Hematopoietic multipotent progenitor cell (in vitro differentiated cells): ENCODE measurements around the gene FLNB. TPM values are rescaled to one million over a fixed set of nuclear protein-coding genes. Genes with fewer than 3 reads are reported as not detected.

Experiments used
- DNase-seq, 3 donors: peaks; one replicate each; pipeline ENCODE4 v3.0.0-alpha.2; 2011 to 2015; ENCODE audit warnings: low read depth in 2 of 3, low spot score in 2 of 3
- total RNA-seq: library from RNA; depleted of rRNA; stranded (reverse); fragments of >200 nt; gene quantifications from one replicate; pipeline ENCODE4 v1.2.3, GENCODE V29; 2012

Gene FLNB, protein sequence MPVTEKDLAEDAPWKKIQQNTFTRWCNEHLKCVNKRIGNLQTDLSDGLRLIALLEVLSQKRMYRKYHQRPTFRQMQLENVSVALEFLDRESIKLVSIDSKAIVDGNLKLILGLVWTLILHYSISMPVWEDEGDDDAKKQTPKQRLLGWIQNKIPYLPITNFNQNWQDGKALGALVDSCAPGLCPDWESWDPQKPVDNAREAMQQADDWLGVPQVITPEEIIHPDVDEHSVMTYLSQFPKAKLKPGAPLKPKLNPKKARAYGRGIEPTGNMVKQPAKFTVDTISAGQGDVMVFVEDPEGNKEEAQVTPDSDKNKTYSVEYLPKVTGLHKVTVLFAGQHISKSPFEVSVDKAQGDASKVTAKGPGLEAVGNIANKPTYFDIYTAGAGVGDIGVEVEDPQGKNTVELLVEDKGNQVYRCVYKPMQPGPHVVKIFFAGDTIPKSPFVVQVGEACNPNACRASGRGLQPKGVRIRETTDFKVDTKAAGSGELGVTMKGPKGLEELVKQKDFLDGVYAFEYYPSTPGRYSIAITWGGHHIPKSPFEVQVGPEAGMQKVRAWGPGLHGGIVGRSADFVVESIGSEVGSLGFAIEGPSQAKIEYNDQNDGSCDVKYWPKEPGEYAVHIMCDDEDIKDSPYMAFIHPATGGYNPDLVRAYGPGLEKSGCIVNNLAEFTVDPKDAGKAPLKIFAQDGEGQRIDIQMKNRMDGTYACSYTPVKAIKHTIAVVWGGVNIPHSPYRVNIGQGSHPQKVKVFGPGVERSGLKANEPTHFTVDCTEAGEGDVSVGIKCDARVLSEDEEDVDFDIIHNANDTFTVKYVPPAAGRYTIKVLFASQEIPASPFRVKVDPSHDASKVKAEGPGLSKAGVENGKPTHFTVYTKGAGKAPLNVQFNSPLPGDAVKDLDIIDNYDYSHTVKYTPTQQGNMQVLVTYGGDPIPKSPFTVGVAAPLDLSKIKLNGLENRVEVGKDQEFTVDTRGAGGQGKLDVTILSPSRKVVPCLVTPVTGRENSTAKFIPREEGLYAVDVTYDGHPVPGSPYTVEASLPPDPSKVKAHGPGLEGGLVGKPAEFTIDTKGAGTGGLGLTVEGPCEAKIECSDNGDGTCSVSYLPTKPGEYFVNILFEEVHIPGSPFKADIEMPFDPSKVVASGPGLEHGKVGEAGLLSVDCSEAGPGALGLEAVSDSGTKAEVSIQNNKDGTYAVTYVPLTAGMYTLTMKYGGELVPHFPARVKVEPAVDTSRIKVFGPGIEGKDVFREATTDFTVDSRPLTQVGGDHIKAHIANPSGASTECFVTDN (N-terminal part only)
- total RNA-seq: 158 TPM

DNA sequence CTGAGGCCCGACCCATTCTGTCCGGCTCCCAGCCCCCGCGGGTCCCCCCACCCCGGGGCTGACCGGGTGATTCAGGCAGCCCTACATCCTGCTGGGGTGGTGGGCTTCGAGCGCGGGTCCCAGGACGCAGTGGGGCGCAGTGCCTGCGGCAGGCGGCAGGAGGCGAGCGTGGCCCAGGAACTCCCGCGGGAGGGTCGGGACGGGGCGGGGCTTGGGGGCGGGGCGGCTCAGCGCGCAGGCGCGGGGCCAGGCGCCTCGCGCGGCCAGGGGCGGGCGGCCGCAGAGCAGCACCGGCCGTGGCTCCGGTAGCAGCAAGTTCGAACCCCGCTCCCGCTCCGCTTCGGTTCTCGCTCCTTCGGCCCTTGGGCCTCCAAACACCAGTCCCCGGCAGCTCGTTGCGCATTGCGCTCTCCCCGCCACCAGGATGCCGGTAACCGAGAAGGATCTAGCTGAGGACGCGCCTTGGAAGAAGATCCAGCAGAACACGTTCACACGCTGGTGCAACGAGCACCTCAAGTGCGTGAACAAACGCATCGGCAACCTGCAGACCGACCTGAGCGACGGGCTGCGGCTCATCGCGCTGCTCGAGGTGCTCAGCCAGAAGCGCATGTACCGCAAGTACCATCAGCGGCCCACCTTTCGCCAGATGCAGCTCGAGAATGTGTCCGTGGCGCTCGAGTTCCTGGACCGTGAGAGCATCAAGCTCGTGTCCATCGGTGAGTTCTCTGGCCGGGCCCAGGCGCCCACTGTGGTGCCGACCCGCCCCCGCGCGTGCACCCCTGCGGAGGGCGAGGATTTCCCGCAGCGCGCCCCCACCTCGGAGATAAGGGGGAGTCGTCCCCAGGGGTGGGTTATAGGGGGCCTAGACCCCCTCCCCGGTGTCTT, at the start of gene FLNB:
TSS of gene FLNB (plus strand) at position 282 of the 885 bp plus-strand sequence. CDS start at position 425, 143 bp downstream.
- DNase-seq: peak; percentile 71 to 82 (median 73)

DNA sequence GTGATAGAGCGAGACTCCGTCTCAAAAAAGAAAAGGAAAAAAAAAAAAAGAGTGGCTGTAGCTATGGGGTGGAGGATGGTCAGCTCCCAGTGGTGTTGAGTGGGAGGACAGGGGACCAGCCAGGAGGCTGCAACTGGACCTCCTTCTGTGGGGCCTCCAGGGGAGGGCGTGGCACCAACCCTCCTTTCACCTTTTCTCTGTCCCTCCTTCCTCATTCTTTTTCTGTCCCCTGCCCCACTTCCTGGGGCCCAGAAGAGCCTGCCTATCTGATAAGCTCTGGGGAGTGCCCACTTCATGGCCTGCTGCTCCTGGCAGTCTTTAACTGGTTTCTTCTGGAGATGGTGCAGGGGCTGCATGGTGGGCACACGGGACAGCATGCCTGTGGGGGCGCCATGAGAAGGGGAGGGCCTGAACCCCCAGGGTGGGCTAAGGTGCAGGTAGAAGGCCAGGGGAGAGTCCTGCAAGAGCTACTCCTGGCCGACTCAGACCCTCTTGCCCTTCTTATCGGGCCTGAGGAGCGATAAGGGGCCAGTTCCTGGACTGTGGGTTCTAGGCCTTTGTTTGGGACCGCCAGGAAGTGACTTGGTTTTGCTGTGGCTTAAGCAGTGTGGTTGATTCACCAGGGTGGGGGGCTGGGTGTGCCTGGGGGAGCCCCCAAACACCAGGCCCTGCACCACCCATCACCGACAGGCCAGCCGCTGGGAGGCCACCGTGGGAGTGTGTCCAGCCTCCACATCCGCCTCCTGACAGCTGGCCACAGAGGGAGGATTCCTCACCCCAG, 49.4 kb upstream of the FLNB start:
- DNase-seq: peak in 2 of 3 donors; percentile 29 to 37

DNA sequence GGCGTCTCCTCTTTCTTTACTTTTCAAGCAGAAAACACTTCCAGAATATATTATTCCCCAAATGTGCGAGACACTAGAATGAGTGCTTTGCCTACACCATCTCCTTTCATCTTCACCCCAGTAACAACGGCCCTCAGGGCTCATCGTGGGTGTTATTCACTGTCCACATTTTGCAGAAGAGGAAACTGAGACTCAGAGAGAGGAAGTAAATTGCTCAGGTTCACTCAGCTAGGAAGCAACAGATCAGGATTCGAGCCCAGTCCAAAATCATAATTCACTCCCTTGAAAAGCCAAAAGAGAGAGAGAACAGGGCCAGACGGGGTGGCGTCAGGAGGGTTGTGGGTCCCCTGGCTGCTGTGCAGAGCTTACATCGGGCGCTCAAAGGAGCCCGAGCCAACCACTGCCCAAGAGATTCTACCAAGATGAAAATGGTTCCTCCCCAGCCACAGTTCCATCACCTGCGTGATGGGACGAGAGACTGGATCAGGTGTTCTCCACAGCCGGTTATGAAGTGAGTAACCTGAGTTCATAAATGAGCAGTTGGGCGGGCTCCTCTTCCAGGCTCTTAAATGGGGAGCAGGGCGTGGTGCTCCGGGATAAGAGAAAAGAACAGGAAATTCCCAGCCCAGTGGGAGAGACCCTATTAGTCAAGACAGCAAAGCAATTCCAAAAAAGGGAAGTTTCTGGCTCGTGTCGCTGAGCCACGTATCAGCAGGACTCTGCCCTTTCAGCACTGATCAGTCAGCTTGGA, 48.6 kb upstream of the FLNB start:
- peak in 1 of 3 donors; percentile 33 for DNase-seq

DNA sequence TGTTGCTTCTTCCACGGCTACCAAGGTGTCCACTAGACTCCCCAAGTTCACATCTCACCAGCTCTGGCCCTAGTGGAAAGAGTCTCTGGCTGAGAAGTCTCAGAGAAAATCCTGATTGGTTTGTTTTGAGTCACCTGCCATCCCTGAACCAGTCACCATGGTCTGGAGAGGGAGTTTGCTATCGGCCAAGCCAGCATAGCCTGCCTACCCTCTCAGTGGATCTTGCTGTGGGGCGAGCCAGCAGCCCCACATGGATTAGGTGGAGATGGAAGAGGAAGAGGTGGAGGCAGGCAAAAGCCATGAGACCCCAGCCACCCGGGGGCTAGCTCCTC, 48.1 kb upstream of the FLNB start:
- no peak for DNase-seq

DNA sequence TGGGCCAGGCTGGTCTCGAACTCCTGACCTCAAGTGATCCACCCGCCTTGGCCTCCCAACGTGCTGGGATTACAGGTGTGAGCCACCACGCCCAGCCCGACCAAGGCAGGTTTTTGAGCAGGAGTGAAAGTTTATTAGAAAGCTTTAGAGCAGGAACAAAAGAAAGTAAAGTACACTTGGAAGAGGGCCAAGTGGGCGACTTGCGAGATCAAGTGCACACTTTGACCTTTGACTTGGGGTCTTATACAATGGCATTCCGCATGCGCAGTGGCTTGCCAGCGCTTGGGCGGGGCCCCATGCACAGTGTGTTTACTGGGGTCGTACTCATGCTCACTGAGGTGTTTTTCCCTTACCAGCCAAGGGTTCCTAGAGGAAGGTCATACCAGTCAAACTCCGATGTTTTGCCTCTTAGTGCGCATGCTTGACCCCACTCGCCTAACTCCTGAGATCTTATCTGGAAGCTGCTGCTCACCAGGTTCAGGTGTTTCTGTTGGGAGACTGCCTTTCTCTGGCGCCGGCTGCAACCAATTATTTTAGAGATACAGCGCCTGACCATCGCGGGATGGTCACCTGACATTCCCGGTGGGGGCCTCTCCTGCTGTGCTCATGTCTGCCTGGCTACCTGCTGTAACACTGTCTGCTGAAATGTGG, 46.9 kb upstream of the FLNB start:
- DNase-seq: no peak

DNA sequence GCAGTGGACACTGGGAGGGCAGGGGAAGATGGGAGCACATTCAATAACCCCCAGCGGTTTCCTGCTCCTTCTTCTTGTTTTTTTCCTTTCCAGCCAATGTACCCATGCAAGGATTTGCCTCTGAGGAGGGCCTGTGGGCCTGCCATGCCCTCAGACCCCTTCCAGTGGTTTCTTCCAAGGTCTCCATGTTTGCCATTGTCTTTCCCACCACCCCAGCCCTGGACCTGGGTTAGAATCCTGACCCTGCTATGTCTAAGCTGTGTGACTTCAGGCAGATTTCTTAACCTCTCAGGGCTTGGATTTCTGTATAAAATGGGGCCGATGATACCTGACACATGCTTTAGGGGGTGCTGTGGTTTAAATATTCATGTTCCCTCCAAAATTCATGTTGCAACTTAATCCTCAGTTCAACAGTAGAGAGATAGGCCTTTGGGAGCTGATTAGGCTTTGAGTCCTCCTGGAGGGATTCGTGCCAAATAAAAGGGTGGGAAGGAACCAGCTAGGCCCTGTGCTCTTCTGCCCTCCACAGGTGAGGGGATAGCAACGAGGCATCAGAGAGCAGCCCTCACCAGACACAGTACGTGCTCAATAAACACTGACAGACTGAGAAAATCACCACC, 46.3 kb upstream of the FLNB start:
- peak in 1 of 3 donors; percentile 39 for DNase-seq

DNA sequence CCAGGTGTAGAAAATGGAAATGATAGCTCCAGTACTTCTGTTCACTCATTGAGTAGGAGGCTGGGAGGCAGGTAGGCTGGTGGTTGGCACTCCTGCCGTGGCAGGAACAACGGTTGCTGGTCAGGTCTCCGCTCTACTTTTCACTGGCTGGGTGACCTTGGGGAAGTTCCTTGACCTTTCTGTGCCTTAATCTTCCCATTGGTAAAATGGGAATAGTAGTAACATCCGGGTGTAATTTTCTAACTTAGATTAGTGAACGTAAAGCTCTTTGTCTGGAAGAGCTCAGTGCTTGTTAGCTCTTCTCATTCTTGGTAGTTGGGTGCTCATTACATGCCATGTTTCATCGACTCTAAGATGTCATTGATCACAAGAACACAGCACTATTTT, 45.8 kb upstream of the FLNB start:
- no peak for DNase-seq

DNA sequence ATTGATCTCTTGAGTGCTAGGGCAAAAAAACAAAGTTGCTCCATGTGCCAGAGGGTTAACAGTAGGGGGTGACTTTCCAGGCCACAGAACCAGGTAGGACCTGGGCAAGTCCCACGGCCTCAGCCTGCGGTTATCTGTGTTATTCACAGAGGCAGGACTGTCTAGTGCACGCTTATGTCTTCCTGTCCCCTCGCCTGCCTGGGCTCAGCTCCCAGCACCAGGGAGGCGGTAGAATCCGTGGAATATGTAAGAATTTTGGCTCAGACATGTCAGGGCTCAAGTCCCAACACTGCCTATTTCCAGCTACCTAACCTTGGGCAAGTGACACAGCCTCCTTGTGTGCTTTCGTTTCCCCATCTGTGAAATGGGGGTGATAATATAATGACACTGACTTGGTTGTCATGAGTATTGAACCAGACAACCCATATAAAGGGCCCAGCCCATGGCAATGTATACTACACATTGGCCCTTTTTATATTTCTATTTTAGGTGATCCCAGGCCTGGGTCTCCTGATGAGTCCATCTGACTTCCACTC, 44.3 kb upstream of the FLNB start:
- DNase-seq: no peak

DNA sequence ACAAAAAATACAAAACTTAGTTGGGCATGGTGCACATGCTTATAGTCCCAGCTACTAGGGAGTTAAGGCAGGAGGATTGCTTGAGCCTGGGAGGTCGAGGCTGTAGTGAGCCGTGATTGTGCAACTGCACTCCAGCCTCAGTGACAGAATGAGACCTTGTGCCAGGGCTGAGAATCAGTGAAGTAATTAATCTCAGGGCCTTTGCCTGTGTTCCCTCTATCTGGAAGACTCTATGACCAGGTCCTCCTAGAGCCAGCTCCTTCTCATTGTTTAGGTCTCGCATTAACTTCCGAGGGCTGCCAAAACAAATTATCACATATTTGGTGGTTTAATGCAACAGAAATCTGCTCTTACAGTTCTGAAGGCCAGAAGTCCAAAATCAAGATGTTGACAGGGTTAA, 41.4 kb upstream of the FLNB start:
- DNase-seq: no peak

DNA sequence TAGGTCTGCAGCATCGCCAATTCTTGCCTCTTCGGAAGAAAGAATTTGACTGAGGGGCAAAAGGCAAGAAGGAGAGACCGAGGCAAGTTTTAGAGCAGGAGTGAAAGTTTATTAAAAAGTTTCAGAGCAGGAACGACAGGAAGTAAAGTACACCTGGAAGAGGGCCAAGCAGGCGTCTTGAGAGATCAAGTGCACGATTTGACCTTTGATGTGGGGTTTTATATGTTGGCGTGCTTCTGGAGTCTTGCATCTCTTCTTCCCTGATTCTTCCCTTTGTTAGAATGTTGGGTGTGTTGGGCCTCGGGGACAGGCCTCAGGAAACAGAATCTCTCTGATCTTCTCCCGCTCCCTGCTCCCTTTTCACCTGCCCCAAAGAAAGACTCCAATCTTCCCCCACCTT, 40.6 kb upstream of the FLNB start:
- no peak for DNase-seq

DNA sequence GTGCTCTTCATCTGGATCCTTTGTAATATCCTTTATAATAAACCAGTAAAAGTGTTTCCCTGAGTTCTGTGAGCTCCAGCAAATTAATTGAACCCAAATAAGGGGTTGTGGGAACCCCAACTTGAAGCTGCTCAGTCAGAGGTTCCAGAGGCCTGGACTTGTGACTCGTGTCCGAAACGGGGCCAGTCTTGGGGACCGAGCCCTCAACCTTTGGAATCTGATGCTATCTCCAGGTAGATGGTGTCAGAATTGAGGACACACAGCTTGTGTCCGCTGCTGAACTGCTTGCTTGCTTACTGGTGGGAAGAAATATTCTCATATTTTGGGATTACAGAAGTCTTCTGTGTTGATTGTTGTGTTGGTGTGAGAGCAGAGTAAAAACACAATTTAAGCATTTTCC, 39.7 kb upstream of the FLNB start:
- no peak for DNase-seq

DNA sequence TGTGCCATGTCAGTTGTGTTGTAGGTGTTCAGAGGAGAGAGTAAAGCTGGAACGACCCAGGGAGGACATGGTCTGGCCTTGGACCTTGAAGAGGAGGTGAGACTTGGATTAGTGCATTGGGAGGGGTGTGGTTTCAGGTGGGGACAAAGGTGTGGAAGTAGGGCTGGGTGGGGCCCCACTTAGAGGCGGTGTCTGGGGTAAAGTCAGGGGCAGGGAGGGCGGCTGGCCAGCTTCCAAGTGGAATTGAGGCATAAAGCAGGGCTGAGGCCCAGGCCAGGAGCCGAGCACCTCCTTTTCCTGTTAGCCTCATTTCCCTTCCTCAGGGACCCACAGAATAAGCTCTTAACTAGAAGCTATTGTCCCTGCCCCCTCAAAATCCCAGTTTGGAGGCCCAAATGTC, 36.2 kb upstream of the FLNB start:
- no peak for DNase-seq

DNA sequence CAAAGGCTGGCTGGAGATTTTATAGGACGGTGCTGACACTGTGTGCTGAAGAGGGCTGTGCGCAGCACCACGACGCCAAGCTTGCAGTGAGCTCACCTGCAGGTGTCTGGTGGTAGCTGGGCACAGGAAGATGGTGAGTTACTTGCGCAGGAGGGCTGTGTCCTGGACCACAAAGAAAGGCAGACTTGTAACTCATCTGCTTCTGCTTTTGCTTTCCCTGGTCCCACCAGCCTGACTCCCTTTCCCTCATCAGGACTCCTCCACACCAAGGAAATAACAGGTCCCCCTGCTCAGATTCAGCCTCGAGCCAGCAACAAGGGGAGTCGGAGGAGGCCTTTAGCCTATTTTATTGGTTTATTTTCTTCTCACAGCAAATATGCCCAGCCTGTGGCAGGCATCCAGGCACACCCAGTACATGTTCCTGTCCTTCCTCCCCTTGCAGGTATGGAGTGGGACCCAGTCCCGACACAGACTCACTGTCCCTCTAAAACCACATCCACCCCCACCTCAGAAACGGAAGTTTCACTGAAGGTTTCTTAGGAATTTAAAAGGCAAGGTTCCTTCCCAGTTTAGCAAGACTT, 35.6 kb upstream of the FLNB start:
- peak in 1 of 3 donors; percentile 30 for DNase-seq

DNA sequence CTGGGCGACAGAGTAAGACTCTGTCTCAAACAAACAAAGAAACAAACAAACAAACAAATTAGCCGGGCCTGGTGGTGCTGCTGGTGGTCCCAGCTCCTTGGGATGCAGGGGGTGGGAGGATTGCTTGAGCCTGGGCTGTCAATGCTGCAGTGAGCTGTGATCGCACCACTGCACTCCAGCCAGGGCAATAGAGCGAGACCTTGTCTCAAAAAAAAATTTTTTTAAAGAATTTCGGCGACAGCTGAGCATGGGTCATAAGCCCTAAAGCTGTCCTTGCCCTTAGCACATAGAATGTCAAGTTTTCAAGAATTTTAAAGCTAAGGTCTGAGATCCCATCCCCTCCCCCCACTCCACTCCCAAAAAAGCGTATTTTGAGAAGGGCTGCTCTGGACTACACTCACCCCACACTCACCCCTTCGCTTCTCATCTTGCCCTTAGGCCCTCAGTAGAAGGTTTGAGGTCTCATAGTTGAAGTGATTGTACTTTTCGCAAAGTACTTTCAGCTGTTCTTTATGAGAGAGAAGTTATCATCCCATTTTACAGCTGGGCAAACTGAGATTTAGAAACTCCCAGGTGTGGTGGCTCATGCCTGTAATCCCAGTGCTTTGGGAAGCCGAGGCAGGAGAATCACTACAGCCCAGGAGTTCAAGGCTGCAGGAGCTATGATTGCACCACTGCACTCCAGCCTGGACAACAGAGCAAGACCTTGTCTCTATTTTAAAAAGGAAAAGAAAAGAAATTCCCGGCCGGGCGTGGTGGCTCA, 34.3 kb upstream of the FLNB start:
- DNase-seq: no peak

DNA sequence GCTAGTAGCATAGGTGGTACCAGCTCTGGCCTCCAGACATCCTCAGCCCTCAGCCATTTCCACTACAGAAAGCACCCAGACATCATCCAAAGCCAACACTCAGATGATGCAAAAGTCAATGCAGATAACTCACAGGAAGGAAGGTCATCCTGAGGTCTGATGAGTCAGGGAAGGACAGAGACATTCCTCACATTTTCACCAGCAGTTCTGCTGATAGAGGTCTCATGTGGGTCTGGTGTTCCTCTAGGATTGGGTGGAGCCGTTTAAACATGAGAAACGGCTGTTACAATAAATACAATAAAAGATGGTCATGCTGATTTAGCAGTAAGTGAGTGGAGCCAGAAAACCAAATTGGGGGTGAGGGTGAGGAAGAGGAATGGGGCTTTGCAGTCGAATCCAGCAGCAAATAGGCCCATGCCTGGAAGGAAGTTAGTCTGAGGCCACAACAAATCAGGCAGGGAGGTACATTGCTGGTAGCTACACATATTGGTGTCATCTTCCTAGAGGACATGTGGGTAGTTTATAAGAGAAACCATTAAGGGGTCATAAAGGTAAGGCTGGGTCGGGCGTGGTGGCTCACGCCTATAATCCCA, 33.3 kb upstream of the FLNB start:
- DNase-seq: no peak

DNA sequence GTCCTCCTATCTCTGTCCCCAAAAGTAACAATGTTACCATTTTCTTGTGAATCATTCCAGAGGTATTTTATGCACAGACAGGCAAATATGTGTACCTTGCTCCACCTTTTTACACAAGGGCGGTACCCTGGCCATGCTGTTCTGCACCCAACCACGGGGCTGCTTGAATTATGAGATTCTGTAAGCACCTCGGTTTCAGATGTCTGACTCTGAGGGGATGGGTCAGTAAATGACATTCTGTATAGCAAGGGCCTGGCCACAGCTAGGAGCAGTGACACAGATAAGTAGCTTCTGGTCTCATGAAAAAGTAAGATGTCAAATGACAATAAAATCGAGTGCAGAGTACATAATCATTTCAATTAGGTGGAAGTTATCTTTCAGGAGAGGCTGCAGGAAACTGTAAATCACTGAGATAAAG, 30.4 kb upstream of the FLNB start:
- DNase-seq: no peak
